Measurements from ENCODE around the gene PALS2. TPM values are rescaled to one million over a fixed set of nuclear protein-coding genes. Genes with fewer than 3 reads are reported as not detected.

Gene PALS2
- total RNA-seq, 2 experiments from 2014 or later = 13.5 to 20.7 TPM

- H3K9me3 Mint-ChIP-seq (ENCODE audit: insufficient read depth) = no peaks in the 10 kb centered on the region
- DNase-seq = no peak
- peak overlapping the region; percentile 81 for H3K4me3 Mint-ChIP-seq
- H3K36me3 Mint-ChIP-seq (ENCODE audit: low read depth) = no peaks in the 10 kb centered on the region
- peaks cover 43% of the 10 kb centered on the region for H3K27me3 Mint-ChIP-seq (ENCODE audit: low read depth)
- CTCF ChIA-PET = interaction anchor here (1.0 to 1.7 kb wide), 2 partner anchors 12 to 526 kb away, joined by 3 to 4 read pairs; no protein-coding TSS in a partner anchor
- ATAC-seq = no peak
- peak overlapping the region; percentile 82 for H3K27ac Mint-ChIP-seq
- POLR2A ChIA-PET = interaction anchor here (1.1 kb wide), 1 partner anchor 1041 kb away, joined by 3 read pairs; no protein-coding TSS in a partner anchor
- H3K4me1 Mint-ChIP-seq (ENCODE audit: low read depth) = peaks cover 28% of the 10 kb centered on the region
These were observed 1.2 kb upstream of the PALS2 start for GRCh38 chr7:24572016-24572392.

- peak; percentile 12 for ATAC-seq
- Mint-ChIP-seq H3K4me3 (peak overlapping the region; percentile 81), H3K9me3 (ENCODE audit: insufficient read depth) (no peaks in the 10 kb centered on the region), H3K27me3 (ENCODE audit: low read depth) (peaks cover 45% of the 10 kb centered on the region), H3K4me1 (ENCODE audit: low read depth) (peaks cover 28% of the 10 kb centered on the region), H3K36me3 (ENCODE audit: low read depth) (no peaks in the 10 kb centered on the region), H3K27ac (peak overlapping the region; percentile 82)
- CTCF ChIA-PET = interaction anchor here (1.7 kb wide), 1 partner anchor 526 kb away, joined by 4 read pairs; no protein-coding TSS in a partner anchor
- peak; percentile 50 for DNase-seq
- POLR2A ChIA-PET = interaction anchor here (0.7 to 1.1 kb wide), 2 partner anchors 19 to 1041 kb away, joined by 3 read pairs; no protein-coding TSS in a partner anchor
These were observed 757 bp upstream of the PALS2 start for GRCh38 chr7:24572393-24572996.

- ATAC-seq = peak; percentile 57
- POLR2A ChIA-PET = interaction anchor here (0.7 to 1.4 kb wide), 2 partner anchors 14 to 17 kb away, joined by 3 to 4 read pairs; no protein-coding TSS in a partner anchor
- Mint-ChIP-seq H3K4me1 (ENCODE audit: low read depth) (peaks cover 31% of the 10 kb centered on the region), H3K36me3 (ENCODE audit: low read depth) (no peaks in the 10 kb centered on the region), H3K9me3 (ENCODE audit: insufficient read depth) (no peaks in the 10 kb centered on the region), H3K27me3 (ENCODE audit: low read depth) (peaks cover 38% of the 10 kb centered on the region), H3K4me3 (peak overlapping the region; percentile 92), H3K27ac (peak overlapping the region; percentile 82)
- DNase-seq = peak; percentile 49
- CTCF ChIA-PET = interaction anchor here (1.0 to 5.8 kb wide), 4 partner anchors 15 to 91 kb away, joined by 3 to 44 read pairs (median 18); no protein-coding TSS in a partner anchor
These were observed 494 bp downstream of the PALS2 start for GRCh38 chr7:24573554-24574338.

- peaks cover 35% of the 10 kb centered on the region for H3K4me1 Mint-ChIP-seq (ENCODE audit: low read depth)
- ATAC-seq = no peak
These were observed 1.1 kb downstream of the PALS2 start for GRCh38 chr7:24574386-24574785.

DNA sequence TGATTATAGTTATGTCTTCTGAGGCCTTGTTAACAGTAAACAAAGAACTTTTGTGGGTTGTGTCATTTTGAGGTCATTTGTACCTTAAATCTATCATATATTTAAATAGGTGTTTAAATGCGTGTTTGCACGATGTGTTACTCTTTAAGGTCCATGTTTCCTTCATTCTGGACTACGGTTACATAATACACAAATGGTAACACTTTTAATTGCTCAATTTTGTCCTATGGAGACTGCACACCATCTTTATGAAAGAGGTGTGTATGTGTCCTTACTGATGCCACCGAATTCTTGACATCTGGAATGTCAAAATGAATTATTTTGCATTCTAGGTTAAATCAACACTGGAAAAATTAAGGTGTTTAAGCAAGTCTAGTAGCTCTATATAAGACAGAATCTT lies 1.7 kb downstream of the PALS2 start:
- ChIA-PET POLR2A (interaction anchor here (1.4 kb wide), 1 partner anchor 13 kb away, joined by 4 read pairs; no protein-coding TSS in a partner anchor), CTCF (interaction anchor here (0.6 to 5.8 kb wide), 6 partner anchors 13 to 950 kb away, joined by 3 to 44 read pairs (median 12); no protein-coding TSS in a partner anchor)
- no peak for DNase-seq
- Mint-ChIP-seq H3K36me3 (ENCODE audit: low read depth) (no peaks in the 10 kb centered on the region), H3K4me1 (ENCODE audit: low read depth) (peaks cover 39% of the 10 kb centered on the region), H3K9me3 (ENCODE audit: insufficient read depth) (no peaks in the 10 kb centered on the region), H3K4me3 (peak overlapping the region; percentile 92), H3K27ac (no peak overlapping the region), H3K27me3 (ENCODE audit: low read depth) (peaks cover 29% of the 10 kb centered on the region)
- ATAC-seq = no peak

More at GRCh38 chr7:24574386-24574785, 1.1 kb downstream of the PALS2 start:
- H3K4me3 Mint-ChIP-seq = peak overlapping the region; percentile 92
- no peaks in the 10 kb centered on the region for H3K36me3 Mint-ChIP-seq (ENCODE audit: low read depth)
- H3K27me3 Mint-ChIP-seq (ENCODE audit: low read depth) = peaks cover 34% of the 10 kb centered on the region
- peak overlapping the region; percentile 82 for H3K27ac Mint-ChIP-seq
- DNase-seq = no peak
- no peaks in the 10 kb centered on the region for H3K9me3 Mint-ChIP-seq (ENCODE audit: insufficient read depth)
- ChIA-PET POLR2A (interaction anchor here (1.4 kb wide), 1 partner anchor 13 kb away, joined by 4 read pairs; no protein-coding TSS in a partner anchor), CTCF (interaction anchor here (0.6 to 5.8 kb wide), 5 partner anchors 14 to 950 kb away, joined by 3 to 44 read pairs (median 4); no protein-coding TSS in a partner anchor)

GRCh38 chr7:24576171-24577025 lies 3.1 kb downstream of the PALS2 start:
- Mint-ChIP-seq H3K4me1 (ENCODE audit: low read depth) (peaks cover 43% of the 10 kb centered on the region), H3K9me3 (ENCODE audit: insufficient read depth) (no peaks in the 10 kb centered on the region), H3K4me3 (no peak overlapping the region), H3K36me3 (ENCODE audit: low read depth) (no peaks in the 10 kb centered on the region), H3K27me3 (ENCODE audit: low read depth) (peaks cover 15% of the 10 kb centered on the region), H3K27ac (no peak overlapping the region)
- ATAC-seq = no peak
- no peak for DNase-seq
- POLR2A ChIA-PET = no interaction called here
- CTCF ChIA-PET = interaction anchor here (0.9 to 5.8 kb wide), 16 partner anchors 12 to 541 kb away, joined by 3 to 44 read pairs (median 3); no protein-coding TSS in a partner anchor

DNA sequence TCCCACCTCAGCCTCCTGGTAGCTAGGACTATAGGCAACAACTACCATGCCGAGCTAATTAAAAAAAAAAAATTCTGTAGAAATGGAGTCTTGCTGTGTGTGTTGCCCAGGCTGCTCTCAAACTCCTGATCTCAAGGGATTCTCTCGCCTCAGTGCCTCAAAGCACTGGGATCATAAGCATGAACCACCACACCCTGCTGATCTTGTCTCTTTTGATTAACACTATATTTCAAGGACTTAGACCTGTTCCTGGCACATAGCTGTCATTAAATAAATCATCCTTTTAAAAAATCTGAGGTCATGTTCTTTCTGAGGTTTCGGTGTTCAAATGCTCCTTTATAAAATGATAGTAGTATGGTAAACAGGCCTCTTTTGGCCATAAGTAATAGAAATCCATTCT lies 4.8 kb downstream of the PALS2 start:
- Mint-ChIP-seq H3K27me3 (ENCODE audit: low read depth) (peaks cover 5% of the 10 kb centered on the region), H3K9me3 (ENCODE audit: insufficient read depth) (no peaks in the 10 kb centered on the region), H3K4me1 (ENCODE audit: low read depth) (peaks cover 33% of the 10 kb centered on the region), H3K27ac (no peak overlapping the region), H3K36me3 (ENCODE audit: low read depth) (no peaks in the 10 kb centered on the region), H3K4me3 (no peak overlapping the region)
- ATAC-seq (no peak), DNase-seq (no peak)
- ChIA-PET CTCF (interaction anchor here (3.9 to 5.8 kb wide), 3 partner anchors 10 to 87 kb away, joined by 20 to 44 read pairs (median 32); no protein-coding TSS in a partner anchor), POLR2A (no interaction called here)

- Mint-ChIP-seq H3K27me3 (ENCODE audit: low read depth) (peaks cover 5% of the 10 kb centered on the region), H3K9me3 (ENCODE audit: insufficient read depth) (no peaks in the 10 kb centered on the region), H3K4me1 (ENCODE audit: low read depth) (peaks cover 25% of the 10 kb centered on the region), H3K27ac (no peak overlapping the region), H3K4me3 (no peak overlapping the region), H3K36me3 (ENCODE audit: low read depth) (no peaks in the 10 kb centered on the region)
- ChIA-PET CTCF (interaction anchor here (0.8 to 0.9 kb wide), 2 partner anchors 8 to 12 kb away, joined by 3 to 5 read pairs; no protein-coding TSS in a partner anchor), POLR2A (no interaction called here)
- DNase-seq (no peak), ATAC-seq (no peak)
These were observed 7.2 kb downstream of the PALS2 start for GRCh38 chr7:24580283-24580946.

DNA sequence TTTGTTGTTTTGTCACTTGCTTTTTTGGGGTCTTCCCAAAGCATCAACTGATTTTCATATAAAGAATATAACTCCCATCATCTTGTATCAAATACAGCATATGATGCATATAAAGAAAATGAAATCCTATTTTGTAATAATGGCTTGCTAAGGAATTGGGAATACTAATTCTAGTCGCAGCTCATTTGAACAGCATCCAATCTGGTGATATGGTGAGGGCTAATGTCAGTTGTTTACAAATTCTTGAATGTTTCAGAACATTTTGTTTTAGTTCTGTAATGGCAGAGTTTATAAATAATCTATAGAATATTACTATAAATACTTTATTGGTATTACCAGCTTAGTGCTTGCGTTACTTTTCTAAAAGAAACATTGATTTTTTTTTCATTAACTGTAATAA lies 8.9 kb downstream of the PALS2 start:
- Mint-ChIP-seq H3K36me3 (ENCODE audit: low read depth) (no peaks in the 10 kb centered on the region), H3K9me3 (ENCODE audit: insufficient read depth) (no peaks in the 10 kb centered on the region), H3K4me3 (no peak overlapping the region), H3K27ac (no peak overlapping the region), H3K4me1 (ENCODE audit: low read depth) (peaks cover 16% of the 10 kb centered on the region), H3K27me3 (ENCODE audit: low read depth) (peaks cover 4% of the 10 kb centered on the region)
- no peak for DNase-seq
- ChIA-PET POLR2A (no interaction called here), CTCF (no interaction called here)
- ATAC-seq = no peak

DNA sequence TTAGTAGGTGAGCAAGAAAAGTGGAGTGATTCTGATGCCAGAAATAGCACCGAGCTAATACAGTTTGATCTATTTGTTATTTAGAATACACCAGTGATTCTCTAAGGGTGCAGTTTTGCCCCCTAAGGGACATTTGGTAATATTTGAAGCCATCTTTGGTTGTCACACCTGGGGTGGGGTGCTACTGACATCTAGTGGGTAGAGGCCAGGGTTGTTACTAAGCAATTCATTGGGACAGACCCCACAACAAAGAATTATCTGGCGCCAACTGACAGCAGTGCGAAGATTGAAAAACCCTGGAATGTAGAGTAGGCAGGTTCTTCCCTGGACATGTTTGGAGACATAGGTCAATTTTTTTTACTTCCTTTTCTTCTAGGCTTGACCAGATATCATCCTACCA lies 14.6 kb downstream of the PALS2 start:
- H3K27me3 Mint-ChIP-seq (ENCODE audit: low read depth) = no peaks in the 10 kb centered on the region
- ATAC-seq = peak; percentile 82
- H3K4me3 Mint-ChIP-seq = no peak overlapping the region
- peak; percentile 68 for DNase-seq
- peaks cover 6% of the 10 kb centered on the region for H3K4me1 Mint-ChIP-seq (ENCODE audit: low read depth)
- ChIA-PET POLR2A (interaction anchor here (1.0 kb wide), 1 partner anchor 14 kb away, joined by 4 read pairs; no protein-coding TSS in a partner anchor), CTCF (interaction anchor here (0.6 to 4.7 kb wide), 13 partner anchors 8 to 511 kb away, joined by 3 to 44 read pairs (median 3); partner anchors contain the start of gene PALS2)
- H3K36me3 Mint-ChIP-seq (ENCODE audit: low read depth) = no peaks in the 10 kb centered on the region
- no peaks in the 10 kb centered on the region for H3K9me3 Mint-ChIP-seq (ENCODE audit: insufficient read depth)
- no peak overlapping the region for H3K27ac Mint-ChIP-seq
